ENCODE results near the gene PTPRQ.

DNA sequence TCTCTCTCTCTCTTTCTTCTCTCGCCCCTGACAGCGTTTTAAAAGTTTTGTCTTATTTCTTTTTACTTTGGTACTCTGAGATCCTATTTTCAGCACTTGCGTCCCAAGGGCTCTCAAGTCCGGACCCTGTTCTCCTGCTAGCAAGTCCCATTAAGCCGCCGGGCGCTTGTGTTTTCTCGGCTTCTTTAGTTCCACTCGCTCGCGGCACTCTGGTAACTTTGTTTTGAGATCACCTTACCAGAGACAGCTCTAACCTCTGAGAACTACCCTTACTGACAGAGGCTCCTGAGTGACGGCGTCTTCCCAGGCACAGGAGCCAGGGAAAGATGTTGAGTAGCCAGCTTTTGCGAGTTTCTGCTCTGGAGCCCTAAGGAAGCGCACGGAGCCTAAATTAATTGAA is 270.0 kb downstream of the PTPRQ start:
- TF ChIP-seq, protein P1, sequence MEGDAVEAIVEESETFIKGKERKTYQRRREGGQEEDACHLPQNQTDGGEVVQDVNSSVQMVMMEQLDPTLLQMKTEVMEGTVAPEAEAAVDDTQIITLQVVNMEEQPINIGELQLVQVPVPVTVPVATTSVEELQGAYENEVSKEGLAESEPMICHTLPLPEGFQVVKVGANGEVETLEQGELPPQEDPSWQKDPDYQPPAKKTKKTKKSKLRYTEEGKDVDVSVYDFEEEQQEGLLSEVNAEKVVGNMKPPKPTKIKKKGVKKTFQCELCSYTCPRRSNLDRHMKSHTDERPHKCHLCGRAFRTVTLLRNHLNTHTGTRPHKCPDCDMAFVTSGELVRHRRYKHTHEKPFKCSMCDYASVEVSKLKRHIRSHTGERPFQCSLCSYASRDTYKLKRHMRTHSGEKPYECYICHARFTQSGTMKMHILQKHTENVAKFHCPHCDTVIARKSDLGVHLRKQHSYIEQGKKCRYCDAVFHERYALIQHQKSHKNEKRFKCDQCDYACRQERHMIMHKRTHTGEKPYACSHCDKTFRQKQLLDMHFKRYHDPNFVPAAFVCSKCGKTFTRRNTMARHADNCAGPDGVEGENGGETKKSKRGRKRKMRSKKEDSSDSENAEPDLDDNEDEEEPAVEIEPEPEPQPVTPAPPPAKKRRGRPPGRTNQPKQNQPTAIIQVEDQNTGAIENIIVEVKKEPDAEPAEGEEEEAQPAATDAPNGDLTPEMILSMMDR (IDR thresholded peaks at IDR 0.05 in 8 of 11, conservative IDR thresholded peaks at IDR 0.05 in 3 of 11) = no peak
- TF ChIP-seq POLR2A (IDR thresholded peaks at IDR 0.05) = no peak

All from spleen (tissue), 7 donors.